MG63 (cell line): ENCODE results near the gene GLIS2. TPM values are rescaled to one million over a fixed set of nuclear protein-coding genes. Genes with fewer than 3 reads are reported as not detected.
"Not testable (repeated sequence)": the region's sequence is repeated elsewhere in the genome, so short reads cannot be mapped to it uniquely, and the experiment has no call there.

Experiments used
- DNase-seq: peaks from one replicate; pipeline ENCODE4 v3.0.0-alpha.2; 2020
- H3K27me3 ChIP-seq: fragments of 250-450 bp; sonication (Bioruptor Pico); 2 replicates; pipeline ENCODE4 v1.5.1; 2020; ENCODE audit warnings: mild to moderate bottlenecking, moderate library complexity
- H3K36me3 ChIP-seq: fragments of 250-450 bp; sonication (Bioruptor Pico); 2 replicates; pipeline ENCODE4 v1.5.1; 2020; ENCODE audit warnings: mild to moderate bottlenecking, moderate library complexity
- H3K4me3 ChIP-seq: fragments of 250-450 bp; sonication (Bioruptor Pico); 2 replicates; pipeline ENCODE4 v1.5.1; 2020; ENCODE audit warnings: mild to moderate bottlenecking, moderate library complexity
- H3K9me3 ChIP-seq: fragments of 250-450 bp; sonication (Bioruptor Pico); 2 replicates; pipeline ENCODE4 v1.5.1; 2020; ENCODE audit warnings: mild to moderate bottlenecking, moderate library complexity
- total RNA-seq: library from RNA; depleted of rRNA; stranded (reverse); fragments of >200 nt; shearing (Covaris generic); gene quantifications from 2 replicates; pipeline ENCODE4 v1.2.3, GENCODE V29; 2014; ENCODE audit warnings: low replicate concordance

Gene GLIS2
- total RNA-seq, 1 experiment from 2014 or later: 2.1 TPM

DNA sequence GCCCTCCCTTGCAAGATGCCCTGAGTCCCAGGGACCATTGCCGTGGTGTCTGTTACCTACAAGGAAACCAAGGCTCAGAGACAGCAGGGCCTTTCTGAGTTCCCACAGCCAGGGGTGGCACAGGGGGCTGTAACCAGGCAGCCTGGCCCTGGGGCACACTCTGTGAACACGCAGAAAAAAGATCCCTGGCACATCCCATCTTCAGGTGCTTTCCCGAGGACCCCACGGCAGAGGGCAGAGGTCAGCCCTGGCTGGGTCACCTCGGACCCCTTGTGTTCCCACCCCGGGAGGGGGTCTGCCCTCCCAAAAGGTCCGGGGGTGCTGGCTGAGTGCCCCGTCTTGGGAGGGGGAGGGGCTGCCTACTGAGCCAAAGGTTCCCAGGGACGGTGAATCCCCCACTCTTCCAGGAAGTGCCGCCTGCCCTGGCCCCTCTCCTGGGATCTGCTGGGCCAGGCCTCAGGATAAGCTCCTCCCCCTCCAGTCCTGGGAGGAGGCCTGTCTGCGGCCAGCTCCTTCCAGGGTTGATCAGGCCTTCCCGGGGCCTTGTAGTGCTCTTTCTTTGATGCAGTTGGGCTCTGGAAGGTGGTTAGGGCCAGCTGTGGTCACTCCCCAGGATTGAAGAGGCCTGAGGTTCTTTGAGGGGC, 8.1 kb downstream of the GLIS2 start:
- DNase-seq: peak; percentile 53
- Histone ChIP-seq H3K27me3 (no peaks in the 10 kb centered on the region), H3K9me3 (no peaks in the 10 kb centered on the region), H3K36me3 (peaks cover 19% of the 10 kb centered on the region), H3K4me3 (no peak overlapping the region)

DNA sequence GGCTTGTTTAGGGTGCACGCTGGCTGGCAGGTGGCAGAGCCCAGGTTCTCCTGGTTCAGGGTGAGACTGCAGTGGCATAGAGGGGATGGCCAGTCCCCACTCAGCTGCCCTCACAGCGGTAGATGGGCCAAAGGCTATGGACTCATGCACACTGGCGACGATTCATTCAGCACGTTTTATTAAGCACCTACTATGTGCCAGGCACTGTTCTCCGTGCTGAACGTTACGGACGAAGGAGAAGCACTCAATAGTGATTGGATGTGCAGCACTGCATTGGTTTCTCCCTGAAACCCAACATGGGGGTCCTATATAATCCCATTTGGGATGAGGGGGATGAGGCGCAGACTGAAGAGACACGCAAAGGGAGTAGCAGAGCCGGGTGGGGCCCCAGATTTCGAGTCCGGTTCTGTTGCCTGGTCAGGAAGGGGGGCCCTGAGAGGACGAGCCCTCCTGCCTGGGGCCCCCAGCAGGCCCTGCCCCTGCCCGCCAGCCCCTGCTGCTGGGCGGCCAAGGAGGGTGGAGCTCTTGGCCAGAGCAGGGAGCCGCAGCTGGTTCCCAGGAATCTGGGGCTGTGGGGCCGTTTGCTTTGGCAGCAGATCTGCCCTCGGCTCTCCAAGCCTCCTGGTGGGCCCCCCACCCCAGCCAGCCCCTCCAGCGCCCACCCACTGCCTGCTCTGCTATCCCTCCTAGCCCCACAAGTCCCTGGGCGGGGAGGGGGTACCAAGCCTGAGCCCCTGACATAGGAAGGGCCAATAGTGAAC, 8.8 kb downstream of the GLIS2 start:
- Histone ChIP-seq H3K9me3 (no peaks in the 10 kb centered on the region), H3K27me3 (no peaks in the 10 kb centered on the region), H3K36me3 (peaks cover 24% of the 10 kb centered on the region), H3K4me3 (no peak overlapping the region)
- no peak for DNase-seq

DNA sequence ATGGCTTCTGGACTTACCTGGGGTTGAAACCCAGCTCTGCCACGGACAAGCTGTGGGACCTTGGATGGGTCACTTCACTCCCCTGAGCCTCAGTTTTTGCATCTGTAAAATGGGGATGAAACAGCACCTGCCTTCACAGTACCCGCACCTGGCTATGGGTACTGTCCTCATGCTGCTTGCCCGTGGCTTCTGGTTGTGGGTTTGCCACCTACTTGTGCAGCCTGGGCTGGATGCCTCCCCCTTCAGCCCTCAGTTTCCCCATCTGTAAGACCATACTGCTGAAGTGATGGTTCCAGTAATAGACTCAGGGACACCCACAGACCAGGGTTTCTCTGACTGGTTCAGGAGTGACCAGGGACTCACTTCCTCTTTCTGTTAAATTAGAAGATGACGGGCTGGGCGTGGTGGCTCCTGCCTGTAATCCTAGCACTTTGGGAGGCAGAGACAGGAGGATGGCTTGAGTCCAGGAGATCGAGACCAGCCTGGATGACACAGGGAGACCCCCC, 9.4 kb downstream of the GLIS2 start:
- no peak for DNase-seq
- Histone ChIP-seq H3K4me3 (no peak overlapping the region), H3K36me3 (peaks cover 24% of the 10 kb centered on the region), H3K27me3 (no peaks in the 10 kb centered on the region), H3K9me3 (no peaks in the 10 kb centered on the region)

DNA sequence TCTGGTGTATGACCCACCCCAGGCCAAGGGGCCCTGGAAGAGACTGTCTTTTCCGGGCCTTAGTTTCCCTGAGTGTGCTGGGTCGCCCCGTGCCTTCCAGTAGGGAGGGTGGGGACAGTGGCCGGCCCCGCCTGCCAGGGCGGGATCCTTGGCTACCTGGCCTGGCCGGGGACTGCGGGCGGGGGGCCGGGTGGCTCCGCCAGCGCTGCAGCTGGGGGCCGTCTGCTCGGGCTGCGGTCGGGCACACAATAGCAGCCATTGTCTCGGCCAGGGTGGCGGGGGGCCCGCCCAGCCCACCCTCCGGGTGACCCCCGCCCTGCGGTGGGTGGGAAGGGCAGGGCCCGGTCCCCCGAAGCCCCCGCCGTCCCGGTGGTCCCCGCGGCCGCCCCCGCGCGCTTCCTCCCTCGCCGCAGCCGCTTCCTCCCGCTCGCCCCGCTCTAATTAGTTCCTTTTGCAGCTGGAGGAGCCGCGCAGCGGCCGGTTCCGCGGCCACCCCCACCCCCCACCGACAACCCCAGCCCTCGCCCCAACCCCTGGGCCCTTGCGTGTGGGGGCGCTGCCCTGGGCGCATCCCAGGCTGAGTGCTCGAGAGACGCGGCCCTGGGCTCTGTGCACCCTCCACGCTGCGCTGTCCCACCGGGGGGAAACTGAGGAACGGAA, 11.6 kb downstream of the GLIS2 start:
- peaks cover 39% of the 10 kb centered on the region for H3K36me3 ChIP-seq
- H3K9me3 ChIP-seq: no peaks in the 10 kb centered on the region
- no peak for DNase-seq
- H3K27me3 ChIP-seq: no peaks in the 10 kb centered on the region
- H3K4me3 ChIP-seq: no peak overlapping the region

DNA sequence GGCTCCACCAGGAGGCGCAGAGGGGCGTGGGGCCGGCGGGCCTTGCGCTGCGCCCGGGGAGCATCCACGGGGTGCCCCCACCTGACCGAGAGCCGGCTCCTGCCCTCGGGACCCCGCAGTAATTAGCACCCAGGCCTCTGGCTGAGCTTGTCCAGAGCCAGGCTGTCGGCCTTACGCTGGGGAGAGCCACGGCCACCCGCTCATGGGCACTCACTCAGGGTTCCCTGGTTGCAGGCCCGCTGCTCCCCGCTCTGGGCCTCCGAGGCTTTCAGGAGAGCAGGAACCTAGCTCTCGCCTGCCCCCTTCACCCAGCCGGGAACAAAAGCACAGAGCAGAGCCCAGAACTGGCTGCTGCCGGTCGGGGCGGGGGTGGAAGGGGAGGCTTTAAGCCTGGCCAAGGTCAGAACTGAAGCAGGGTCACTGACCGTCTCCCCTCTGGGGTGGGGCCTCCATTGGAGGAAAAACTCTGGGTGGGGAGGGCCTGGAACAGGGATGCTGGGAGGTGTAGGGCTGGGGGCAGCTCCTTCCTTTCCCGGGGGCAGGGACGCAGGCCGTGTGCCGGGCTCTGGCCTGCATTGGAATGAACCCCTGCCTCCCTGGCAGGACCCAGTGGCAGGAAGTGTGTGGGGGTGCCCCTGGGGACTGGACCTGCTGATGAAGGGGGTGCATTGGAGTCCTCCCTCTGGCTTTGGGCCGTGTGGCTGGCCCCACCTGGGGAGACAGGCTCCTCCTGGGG, 12.3 kb downstream of the GLIS2 start:
- no peak overlapping the region for H3K4me3 ChIP-seq
- no peaks in the 10 kb centered on the region for H3K27me3 ChIP-seq
- H3K36me3 ChIP-seq: peaks cover 41% of the 10 kb centered on the region
- peak; percentile 53 for DNase-seq
- no peaks in the 10 kb centered on the region for H3K9me3 ChIP-seq

DNA sequence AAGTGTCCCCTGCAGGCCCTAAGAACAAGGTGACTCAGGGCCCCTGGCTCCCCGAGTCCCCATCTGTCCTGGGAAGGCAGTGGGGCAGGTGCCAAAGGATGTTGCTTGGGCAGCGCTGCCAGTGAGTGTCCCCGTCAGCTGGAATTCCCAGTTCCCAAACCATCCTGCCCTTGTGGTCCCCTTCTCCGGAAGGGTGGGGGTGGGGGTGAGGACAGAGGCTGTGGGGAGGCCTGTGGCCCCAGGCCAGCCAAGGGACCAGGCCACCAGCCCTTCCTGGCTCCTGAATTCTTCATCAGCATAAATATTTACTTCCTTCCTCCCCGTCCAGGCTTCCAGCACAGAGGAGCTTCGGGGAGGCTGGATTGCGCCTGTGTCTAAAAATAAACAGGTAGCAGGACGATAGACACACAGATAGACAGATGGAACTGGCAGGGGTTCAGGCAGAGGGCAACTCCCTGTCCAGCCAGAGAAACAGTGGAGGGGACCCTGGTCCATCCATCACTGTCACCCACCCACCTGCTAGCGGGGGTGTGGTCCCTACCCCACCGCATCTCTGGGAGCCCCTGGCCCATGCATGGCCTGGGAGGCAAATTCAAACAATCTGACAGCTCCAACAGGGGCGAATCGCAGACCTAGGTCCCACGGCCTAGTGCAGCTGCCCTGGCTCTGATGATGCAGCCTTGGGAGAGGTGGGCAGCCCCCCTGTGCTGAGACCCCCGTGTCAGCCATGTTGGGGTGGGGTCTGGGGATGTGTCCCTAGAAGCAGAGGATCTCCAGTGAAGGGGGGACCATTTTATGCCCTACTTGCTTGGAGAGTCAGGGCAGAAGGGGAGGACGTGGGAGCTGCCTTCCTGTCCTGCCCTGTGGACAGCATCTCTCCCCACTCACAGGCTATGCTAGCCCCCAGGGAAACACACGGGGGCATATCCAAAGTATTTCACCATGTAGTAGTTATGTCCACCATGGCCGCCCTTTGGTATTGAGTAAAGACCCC, 13.2 kb downstream of the GLIS2 start:
- peaks cover 49% of the 10 kb centered on the region for H3K36me3 ChIP-seq
- H3K9me3 ChIP-seq: no peaks in the 10 kb centered on the region
- H3K27me3 ChIP-seq: no peaks in the 10 kb centered on the region
- no peak for DNase-seq
- H3K4me3 ChIP-seq: no peak overlapping the region

DNA sequence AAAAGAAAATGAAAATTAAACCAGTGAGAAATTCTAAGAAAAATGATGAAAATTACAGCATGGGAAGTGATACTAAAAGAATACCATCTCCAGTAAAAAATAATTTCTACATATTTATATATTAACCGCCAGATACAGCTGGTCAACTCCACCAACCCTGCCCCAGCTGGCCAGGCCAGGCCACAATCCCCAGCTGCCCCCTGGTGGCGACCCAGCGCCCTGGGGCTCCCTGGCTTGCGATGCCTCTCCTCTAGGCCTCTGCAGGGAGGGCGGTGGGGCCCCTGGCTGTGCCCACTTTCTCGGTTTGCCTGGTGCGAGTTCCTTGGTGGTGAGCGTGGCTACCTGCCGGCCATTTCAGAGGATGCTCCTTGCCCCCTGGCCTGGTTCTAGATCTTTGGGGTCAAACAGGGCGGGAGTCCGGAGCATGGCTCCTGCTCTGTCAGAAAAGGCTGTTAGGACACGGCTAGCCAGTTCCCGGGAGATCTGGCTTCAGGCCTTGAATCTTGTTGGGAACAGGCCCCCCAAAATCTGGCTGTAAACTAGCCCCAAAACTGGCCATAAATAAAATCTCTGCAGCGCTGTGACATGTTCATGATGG, 14.5 kb downstream of the GLIS2 start:
- no peaks in the 10 kb centered on the region for H3K9me3 ChIP-seq
- no peak overlapping the region for H3K4me3 ChIP-seq
- no peaks in the 10 kb centered on the region for H3K27me3 ChIP-seq
- peak; percentile 78 for DNase-seq
- peaks cover 57% of the 10 kb centered on the region for H3K36me3 ChIP-seq

DNA sequence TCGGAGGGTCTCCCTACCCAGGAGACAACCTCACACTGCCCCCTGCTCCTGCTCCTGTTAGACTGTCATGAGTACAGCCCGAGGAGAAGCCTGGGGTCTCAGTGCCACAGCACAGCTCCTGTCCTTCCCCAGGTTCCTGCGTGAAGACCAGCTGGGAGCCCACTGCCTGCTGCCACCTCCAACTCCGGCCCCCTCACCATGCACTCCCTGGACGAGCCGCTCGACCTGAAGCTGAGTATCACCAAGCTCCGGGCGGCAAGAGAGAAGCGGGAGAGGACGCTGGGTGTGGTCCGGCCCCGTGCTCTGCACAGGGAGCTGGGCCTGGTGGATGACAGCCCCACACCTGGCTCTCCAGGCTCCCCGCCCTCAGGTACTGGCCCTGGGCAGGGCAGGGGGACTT, 16.2 kb downstream of the GLIS2 start:
- H3K9me3 ChIP-seq: no peaks in the 10 kb centered on the region
- H3K36me3 ChIP-seq: peaks cover 66% of the 10 kb centered on the region
- H3K4me3 ChIP-seq: no peak overlapping the region
- no peaks in the 10 kb centered on the region for H3K27me3 ChIP-seq
- no peak for DNase-seq

DNA sequence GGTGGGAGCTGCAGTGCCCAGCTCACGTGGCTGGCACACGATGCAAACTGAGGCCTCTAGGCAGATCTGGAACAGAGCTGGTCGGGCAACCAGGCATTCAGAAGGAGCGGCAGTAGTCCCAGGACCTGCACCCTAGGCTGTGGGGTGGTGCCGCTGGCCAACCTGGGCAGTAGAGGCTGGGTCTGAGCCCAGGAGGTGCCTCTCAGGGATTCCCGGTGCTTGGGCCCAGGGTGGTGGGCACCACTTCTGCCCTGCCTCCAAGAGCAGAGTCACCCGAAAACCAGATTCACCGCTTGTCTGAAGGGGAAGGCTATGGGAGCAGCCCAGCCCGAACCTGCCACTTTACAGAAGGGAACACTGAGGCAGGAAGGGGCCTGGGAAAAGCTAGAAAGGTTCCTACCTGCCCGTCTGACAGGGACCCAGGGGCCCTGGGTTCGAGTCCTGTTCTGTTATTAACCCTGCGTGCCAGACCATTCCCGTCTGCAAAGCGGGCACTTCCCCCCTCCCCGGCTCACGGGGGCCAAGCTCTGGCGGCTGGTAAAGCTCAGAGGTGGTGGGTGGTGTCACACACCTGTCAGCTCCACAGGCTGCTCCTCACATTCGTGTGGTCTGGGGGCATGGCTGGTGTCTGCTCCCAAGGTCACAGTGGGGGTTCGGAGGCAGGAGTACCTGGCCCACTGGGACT, 16.9 kb downstream of the GLIS2 start:
- no peak for DNase-seq
- H3K36me3 ChIP-seq: peaks cover 73% of the 10 kb centered on the region
- H3K4me3 ChIP-seq: no peak overlapping the region

DNA sequence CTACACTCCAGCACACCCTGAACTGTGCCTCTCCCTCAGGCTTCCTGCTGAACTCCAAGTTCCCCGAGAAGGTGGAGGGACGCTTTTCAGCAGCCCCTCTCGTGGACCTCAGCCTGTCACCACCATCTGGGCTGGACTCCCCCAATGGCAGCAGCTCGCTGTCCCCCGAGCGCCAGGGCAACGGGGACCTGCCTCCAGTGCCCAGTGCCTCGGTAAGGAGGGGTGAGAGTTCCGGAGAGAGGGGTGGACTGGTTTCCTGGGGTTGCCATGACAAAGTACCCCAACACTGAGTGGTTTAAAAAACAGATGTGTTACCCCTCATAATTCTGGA, 17.4 kb downstream of the GLIS2 start:
- Histone ChIP-seq H3K36me3 (peaks cover 78% of the 10 kb centered on the region), H3K27me3 (no peaks in the 10 kb centered on the region), H3K4me3 (no peak overlapping the region), H3K9me3 (no peaks in the 10 kb centered on the region)
- DNase-seq: no peak

More for the DNA sequence above, 16.9 kb downstream of the GLIS2 start:
- Histone ChIP-seq H3K9me3 (no peaks in the 10 kb centered on the region), H3K27me3 (no peaks in the 10 kb centered on the region)

DNA sequence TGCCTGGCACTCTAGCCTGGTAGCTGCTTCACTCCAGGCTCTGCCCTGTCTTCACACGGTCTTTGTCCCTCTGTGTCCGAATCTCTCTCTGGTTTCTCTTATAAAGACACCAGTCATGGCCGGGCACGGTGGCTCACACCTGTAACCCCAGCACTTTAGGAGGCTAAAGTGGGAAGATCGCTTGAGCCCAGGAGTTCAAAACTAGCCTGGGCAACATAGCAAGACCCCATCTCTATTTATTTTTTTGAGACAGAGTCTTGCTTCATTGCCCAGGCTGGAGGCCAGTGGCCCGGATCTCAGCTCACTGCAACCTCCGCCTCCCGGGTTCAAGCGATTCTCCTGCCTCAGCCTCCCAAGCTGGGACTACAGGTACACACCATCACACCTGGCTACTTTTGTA, 17.8 kb downstream of the GLIS2 start:
- H3K9me3 ChIP-seq, H3K27me3 ChIP-seq, DNase-seq, H3K4me3 ChIP-seq: not testable (repeated sequence)
- peaks cover 82% of the 10 kb centered on the region for H3K36me3 ChIP-seq

DNA sequence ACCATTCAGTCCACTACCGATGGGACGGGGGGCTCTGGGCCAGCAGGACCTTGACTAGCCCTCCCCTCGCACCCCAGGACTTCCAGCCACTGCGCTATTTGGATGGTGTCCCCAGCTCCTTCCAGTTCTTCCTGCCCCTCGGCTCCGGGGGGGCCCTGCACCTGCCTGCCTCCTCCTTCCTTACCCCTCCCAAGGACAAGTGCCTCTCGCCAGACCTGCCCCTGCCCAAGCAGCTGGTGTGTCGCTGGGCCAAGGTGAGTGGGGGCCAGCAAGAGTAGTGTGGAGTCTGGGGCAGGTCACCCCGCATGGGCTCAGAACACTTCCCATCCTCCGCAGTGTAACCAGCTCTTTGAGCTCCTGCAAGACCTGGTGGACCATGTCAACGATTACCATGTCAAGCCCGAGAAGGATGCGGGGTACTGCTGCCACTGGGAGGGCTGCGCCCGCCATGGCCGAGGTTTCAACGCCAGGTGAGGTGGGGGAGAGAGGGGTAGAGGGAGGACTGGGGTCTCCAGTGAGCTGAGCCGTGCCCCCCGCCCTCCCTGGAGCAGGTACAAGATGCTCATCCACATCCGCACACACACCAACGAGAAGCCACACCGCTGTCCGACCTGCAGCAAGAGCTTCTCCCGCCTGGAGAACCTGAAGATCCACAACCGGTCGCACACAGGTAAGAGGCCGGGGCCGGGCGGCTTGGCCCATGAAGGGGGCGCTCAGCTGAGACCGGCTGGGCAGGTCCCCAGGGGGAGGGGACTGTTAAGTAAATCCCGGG, 19.0 kb downstream of the GLIS2 start:
- no peaks in the 10 kb centered on the region for H3K9me3 ChIP-seq
- no peak for DNase-seq
- H3K27me3 ChIP-seq: no peaks in the 10 kb centered on the region
- H3K4me3 ChIP-seq: no peak overlapping the region
- peaks cover 85% of the 10 kb centered on the region for H3K36me3 ChIP-seq

DNA sequence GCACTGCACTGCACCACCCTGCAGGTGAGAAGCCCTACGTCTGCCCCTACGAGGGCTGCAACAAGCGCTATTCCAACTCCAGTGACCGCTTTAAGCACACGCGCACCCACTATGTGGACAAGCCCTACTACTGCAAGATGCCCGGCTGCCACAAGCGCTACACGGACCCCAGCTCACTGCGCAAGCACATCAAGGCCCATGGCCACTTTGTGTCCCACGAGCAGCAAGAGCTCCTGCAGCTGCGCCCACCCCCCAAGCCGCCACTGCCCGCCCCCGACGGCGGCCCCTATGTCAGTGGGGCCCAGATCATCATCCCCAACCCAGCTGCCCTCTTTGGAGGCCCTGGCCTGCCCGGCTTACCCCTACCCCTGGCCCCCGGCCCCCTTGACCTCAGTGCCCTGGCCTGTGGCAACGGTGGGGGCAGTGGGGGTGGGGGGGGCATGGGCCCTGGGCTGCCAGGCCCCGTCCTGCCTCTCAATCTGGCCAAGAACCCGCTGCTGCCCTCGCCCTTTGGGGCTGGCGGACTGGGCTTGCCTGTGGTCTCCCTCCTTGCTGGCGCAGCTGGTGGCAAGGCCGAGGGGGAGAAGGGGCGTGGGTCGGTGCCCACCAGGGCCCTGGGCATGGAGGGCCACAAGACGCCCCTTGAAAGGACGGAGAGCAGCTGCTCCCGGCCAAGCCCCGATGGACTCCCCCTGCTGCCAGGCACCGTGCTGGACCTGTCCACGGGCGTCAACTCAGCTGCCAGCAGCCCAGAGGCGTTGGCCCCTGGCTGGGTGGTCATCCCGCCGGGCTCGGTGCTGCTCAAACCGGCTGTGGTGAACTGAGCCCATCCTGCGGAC, 21.1 kb downstream of the GLIS2 start:
- Histone ChIP-seq H3K9me3 (no peaks in the 10 kb centered on the region), H3K36me3 (peaks cover 89% of the 10 kb centered on the region), H3K27me3 (no peaks in the 10 kb centered on the region), H3K4me3 (no peak overlapping the region)
- no peak for DNase-seq
